Mesothelial cell of epicardium (in vitro differentiated cells): ENCODE data around the gene ADGRA3. TPM values are rescaled to one million over a fixed set of nuclear protein-coding genes. Genes with fewer than 3 reads are reported as not detected.

Source experiments
- DNase-seq, 2 experiments: peaks; one replicate each; pipeline ENCODE4 v3.0.0; 2021; ENCODE audit warnings: low spot score in 2 of 2; ENCODE audit not compliant: unreplicated experiment in 2 of 2
- H3K27ac Mint-ChIP-seq: 2 replicates; pipeline ENCODE4 v1.8.0; 2021; ENCODE audit warnings: mixed read lengths
- H3K27me3 Mint-ChIP-seq: 2 replicates; pipeline ENCODE4 v1.8.0; 2021; ENCODE audit warnings: low read depth, mixed read lengths
- H3K36me3 Mint-ChIP-seq: 2 replicates; pipeline ENCODE4 v1.8.0; 2021; ENCODE audit warnings: mixed read lengths
- H3K4me1 Mint-ChIP-seq: 2 replicates; pipeline ENCODE4 v1.8.0; 2021; ENCODE audit warnings: mixed read lengths
- H3K4me3 Mint-ChIP-seq: 2 replicates; pipeline ENCODE4 v1.8.0; 2021; ENCODE audit warnings: mild to moderate bottlenecking, moderate library complexity, mixed read lengths
- H3K9me3 Mint-ChIP-seq: 2 replicates; pipeline ENCODE4 v1.8.0; 2021; ENCODE audit warnings: mixed read lengths
- total RNA-seq: library from RNA; stranded (reverse); gene quantifications from 3 replicates; pipeline ENCODE4 v1.2.1, GENCODE V29; 2021
- TF ChIP-seq, protein P1 (sequence below): fragments of 200-600 bp; sonication (generic); IDR thresholded peaks from one replicate; pipeline ENCODE4 v1.5.0; 2021; ENCODE audit warnings: antibody characterized with exemption; ENCODE audit not compliant: unreplicated experiment

ADGRA3 gene
- total RNA-seq, 1 donor from 2014 or later, result 109 TPM

DNA sequence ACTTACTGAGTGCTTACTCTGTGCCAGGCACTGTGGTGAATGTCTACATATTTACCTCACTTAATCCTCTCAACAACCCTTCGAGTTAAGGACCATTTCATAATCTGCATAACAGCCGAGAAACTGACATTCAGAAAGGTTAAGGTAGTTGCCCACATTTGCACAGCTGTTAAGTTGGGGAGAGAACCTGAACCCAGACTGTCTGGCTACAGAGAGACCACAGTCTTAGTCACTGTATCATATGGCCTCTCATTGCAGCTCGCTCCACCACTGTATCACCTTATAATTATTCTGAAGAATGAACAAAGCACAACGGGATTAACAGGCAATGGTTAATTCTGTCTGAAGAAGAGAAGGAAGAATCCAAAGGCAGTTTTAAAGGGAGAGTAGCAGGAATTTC lies 98.5 kb downstream of the ADGRA3 start:
- TF ChIP-seq, protein P1, sequence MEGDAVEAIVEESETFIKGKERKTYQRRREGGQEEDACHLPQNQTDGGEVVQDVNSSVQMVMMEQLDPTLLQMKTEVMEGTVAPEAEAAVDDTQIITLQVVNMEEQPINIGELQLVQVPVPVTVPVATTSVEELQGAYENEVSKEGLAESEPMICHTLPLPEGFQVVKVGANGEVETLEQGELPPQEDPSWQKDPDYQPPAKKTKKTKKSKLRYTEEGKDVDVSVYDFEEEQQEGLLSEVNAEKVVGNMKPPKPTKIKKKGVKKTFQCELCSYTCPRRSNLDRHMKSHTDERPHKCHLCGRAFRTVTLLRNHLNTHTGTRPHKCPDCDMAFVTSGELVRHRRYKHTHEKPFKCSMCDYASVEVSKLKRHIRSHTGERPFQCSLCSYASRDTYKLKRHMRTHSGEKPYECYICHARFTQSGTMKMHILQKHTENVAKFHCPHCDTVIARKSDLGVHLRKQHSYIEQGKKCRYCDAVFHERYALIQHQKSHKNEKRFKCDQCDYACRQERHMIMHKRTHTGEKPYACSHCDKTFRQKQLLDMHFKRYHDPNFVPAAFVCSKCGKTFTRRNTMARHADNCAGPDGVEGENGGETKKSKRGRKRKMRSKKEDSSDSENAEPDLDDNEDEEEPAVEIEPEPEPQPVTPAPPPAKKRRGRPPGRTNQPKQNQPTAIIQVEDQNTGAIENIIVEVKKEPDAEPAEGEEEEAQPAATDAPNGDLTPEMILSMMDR, result no peak
- H3K36me3 Mint-ChIP-seq, result peaks cover 37% of the 10 kb centered on the region
- DNase-seq, result no peak
- no peak overlapping the region for H3K27ac Mint-ChIP-seq
- H3K4me1 Mint-ChIP-seq, result peaks cover 5% of the 10 kb centered on the region
- H3K9me3 Mint-ChIP-seq, result no peaks in the 10 kb centered on the region
- no peaks in the 10 kb centered on the region for H3K27me3 Mint-ChIP-seq
- no peak overlapping the region for H3K4me3 Mint-ChIP-seq

DNA sequence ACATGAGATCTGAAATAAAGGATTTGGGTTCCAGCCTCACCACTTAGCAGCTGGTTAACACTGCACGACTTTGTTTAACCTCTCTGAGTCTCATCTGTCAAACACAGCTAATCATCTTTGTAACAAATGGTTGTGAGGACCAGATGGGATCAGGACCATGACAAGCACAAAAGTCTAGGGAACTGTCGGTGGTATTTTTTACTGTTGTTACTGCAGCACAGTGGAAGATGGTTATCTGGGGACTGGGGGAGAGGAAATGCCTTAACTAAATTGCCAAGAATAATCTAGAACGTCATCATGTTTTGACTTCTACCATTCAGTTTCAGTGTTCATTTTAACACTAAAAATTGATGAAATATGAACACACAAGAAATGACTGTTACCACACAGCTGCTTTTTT lies 99.5 kb downstream of the ADGRA3 start:
- Mint-ChIP-seq H3K9me3 (no peaks in the 10 kb centered on the region), H3K4me3 (no peak overlapping the region), H3K27me3 (no peaks in the 10 kb centered on the region), H3K36me3 (peaks cover 32% of the 10 kb centered on the region), H3K4me1 (peaks cover 5% of the 10 kb centered on the region), H3K27ac (no peak overlapping the region)
- no peak for DNase-seq
- TF ChIP-seq, protein P1, result no peak

DNA sequence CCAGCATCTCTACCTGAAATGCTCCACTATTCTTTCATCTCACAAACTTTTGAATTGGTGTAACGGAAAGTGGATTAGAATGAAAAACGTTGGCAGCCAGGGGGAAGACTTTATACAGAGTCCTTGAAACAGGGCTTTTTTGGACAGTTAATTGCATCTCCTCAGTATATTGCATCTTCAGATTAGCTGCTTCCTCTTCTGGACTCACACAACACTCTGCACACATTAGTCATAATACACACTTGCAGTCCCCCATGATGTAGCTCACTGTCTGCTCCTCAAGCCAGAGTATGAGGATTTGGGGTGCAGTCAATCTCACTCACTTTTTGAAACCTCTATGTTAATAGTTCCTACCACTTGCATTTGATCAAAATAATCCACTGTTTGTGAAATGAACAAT lies 101.0 kb downstream of the ADGRA3 start:
- Mint-ChIP-seq H3K27me3 (no peaks in the 10 kb centered on the region), H3K27ac (no peak overlapping the region), H3K4me3 (no peak overlapping the region), H3K36me3 (peaks cover 22% of the 10 kb centered on the region), H3K4me1 (peaks cover 5% of the 10 kb centered on the region), H3K9me3 (no peaks in the 10 kb centered on the region)
- DNase-seq, result no peak
- TF ChIP-seq, protein P1, result no peak

DNA sequence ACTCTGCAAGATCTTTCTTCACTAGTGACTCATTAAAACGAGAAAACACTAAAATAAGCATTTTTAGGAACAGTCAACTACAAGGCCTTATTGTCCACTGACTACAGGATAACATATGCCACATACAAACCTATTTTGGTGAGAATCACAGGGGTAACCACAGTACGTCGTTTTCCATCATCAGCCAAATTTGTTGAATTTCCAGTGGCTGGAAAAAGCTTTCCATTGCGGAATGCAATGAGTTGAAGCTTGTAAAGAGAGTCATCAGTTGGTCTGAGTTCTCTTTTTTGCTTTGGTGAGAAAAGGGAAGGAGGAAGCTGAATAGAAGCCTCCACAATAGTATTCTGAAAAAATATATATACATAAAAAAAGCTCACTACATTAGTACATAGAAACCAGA lies 102.4 kb downstream of the ADGRA3 start:
- no peaks in the 10 kb centered on the region for H3K9me3 Mint-ChIP-seq
- no peak overlapping the region for H3K27ac Mint-ChIP-seq

DNA sequence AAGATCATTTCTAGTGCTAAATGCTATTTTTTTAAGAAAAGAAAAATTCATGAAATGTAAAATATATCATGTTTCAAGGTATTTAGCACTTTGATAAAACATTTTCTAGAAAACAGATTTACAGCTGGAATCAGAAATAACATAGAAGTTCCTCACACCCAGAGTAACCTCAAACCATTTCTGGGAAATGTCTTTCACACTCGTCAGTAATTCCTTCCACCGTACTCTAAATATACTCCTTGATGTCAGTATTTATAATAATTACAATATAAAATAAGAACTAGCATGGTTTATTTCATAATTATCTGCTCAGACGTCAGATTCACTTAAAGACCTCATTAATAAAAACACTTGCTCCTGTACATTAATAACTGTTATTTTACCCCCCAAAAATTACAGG lies 103.9 kb downstream of the ADGRA3 start:
- TF ChIP-seq, protein P1, result no peak
- H3K27ac Mint-ChIP-seq, result no peak overlapping the region

More for the DNA sequence above, 102.4 kb downstream of the ADGRA3 start:
- Mint-ChIP-seq H3K4me3 (no peak overlapping the region), H3K36me3 (peaks cover 15% of the 10 kb centered on the region), H3K27me3 (no peaks in the 10 kb centered on the region), H3K4me1 (peaks cover 5% of the 10 kb centered on the region)
- no peak for DNase-seq
- TF ChIP-seq, protein P1, result no peak

DNA sequence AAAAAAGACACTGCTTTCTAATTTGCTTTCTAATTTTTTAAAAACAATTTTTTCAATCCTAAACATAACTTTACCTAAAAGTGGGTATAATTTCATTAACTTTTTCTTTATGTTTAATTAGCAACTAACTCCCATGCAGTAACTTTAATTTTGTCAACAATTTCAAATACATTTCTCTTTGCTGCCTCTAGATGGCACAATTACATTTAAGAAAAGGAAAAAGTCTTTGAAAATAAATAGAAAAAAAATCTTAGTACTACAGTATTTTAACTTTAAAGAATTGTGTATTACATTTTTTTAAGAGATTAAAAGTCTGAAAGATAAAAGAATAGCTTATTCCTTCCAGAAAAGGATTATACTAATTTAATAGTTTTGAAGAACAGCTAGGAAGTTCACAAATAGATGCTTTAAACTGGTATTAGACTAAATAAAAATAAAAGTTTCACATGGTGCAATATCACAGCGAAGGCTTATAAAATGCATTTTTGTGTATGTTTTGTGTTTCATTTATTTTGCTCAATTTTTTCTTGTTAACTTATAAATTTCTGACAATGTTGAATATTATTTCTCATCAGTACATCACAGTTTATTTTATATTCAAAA lies 105.1 kb downstream of the ADGRA3 start:
- Mint-ChIP-seq H3K9me3 (no peaks in the 10 kb centered on the region), H3K36me3 (peaks cover 25% of the 10 kb centered on the region), H3K4me1 (peaks cover 2% of the 10 kb centered on the region), H3K4me3 (no peak overlapping the region), H3K27me3 (no peaks in the 10 kb centered on the region), H3K27ac (no peak overlapping the region)
- DNase-seq, result no peak
- TF ChIP-seq, protein P1, result peak; percentile 75

More for the DNA sequence above, 103.9 kb downstream of the ADGRA3 start:
- Mint-ChIP-seq H3K27me3 (no peaks in the 10 kb centered on the region), H3K9me3 (no peaks in the 10 kb centered on the region), H3K4me1 (peaks cover 7% of the 10 kb centered on the region), H3K36me3 (peaks cover 15% of the 10 kb centered on the region), H3K4me3 (no peak overlapping the region)
- DNase-seq, result no peak
